Neural crest cell (in vitro differentiated cells): Measurements from ENCODE around the gene FOSL1. TPM values are rescaled to one million over a fixed set of nuclear protein-coding genes. Genes with fewer than 3 reads are reported as not detected.
A peak's percentile ranks its signal among the peaks of the same experiment; 100 is the strongest.

Experiments used
- DNase-seq: peaks from one replicate; pipeline ENCODE4 v3.0.0; 2021; ENCODE audit warnings: low read depth, mixed read lengths, low spot score
- H3K27ac Mint-ChIP-seq: one replicate; pipeline ENCODE4 v1.8.0; 2021; ENCODE audit warnings: mild to moderate bottlenecking, mixed read lengths; ENCODE audit not compliant: unreplicated experiment
- H3K27me3 Mint-ChIP-seq: 2 replicates; pipeline ENCODE4 v1.8.0; 2021; ENCODE audit warnings: low read depth, mild to moderate bottlenecking, mixed read lengths
- H3K36me3 Mint-ChIP-seq: 2 replicates; pipeline ENCODE4 v1.8.0; 2021; ENCODE audit warnings: low read depth, mild to moderate bottlenecking, mixed read lengths
- H3K4me1 Mint-ChIP-seq: 2 replicates; pipeline ENCODE4 v1.8.0; 2021; ENCODE audit warnings: mixed read lengths
- H3K4me3 Mint-ChIP-seq: one replicate; pipeline ENCODE4 v1.8.0; 2021; ENCODE audit warnings: mild to moderate bottlenecking, mixed read lengths
- H3K9me3 Mint-ChIP-seq: 2 replicates; pipeline ENCODE4 v1.8.0; 2021; ENCODE audit warnings: mixed read lengths
- total RNA-seq: library from RNA; stranded (reverse); gene quantifications from 2 replicates; pipeline ENCODE4 v1.2.1, GENCODE V29; 2021
- TF ChIP-seq, protein P1 (sequence below): fragments of 200-600 bp; sonication (generic); conservative IDR thresholded peaks from 2 replicates; pipeline ENCODE4 v1.5.0; 2021; ENCODE audit warnings: antibody characterized with exemption, mild to moderate bottlenecking

The FOSL1 gene
- total RNA-seq, 1 donor from 2014 or later, result 4.2 TPM

DNA sequence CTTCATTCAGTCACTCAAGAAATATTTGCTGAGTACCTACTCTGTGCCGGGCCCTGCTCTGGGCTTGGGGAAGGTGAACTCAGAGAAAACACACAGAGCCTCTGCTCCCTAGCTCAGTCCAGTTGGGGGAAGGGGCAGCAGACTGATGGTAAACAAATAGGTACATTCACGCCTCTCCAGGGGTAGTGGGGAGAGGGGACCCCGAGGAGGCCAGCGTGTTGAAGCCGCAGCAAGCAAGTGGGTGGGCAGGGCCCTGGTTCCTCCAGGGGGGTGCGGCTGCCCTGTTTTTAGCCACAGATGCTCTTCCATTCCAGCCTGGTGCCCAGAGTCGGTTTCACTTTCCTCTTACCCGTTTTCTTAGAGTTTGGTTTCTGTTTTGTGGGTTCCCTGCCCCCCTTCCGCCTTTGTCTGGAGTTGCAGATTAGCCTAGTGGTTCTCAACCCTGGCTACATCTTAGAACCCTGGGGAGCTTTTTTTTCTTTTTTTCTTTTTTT, 27.8 kb upstream of the FOSL1 start:
- Mint-ChIP-seq H3K27me3 (no peaks in the 10 kb centered on the region), H3K27ac (no peak overlapping the region)
- DNase-seq, result no peak

DNA sequence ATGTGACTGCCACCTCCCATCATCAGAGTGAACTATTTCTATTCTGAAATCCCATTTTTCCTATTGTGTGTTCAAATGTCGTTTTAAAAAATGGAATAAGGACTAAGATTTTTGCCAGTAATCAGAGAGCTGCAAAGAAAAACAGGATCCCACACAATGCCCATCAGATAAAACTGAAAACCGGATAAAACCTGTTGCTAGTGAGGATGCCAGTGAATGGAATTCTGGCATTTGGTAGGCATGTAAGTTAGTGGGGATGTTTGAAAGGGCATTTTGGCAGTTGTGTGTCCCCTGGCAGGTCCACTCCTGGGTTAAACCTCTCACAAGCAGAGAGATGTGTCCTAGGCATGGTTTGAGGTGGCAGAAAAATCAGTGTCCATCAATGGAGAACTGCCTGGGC, 25.2 kb upstream of the FOSL1 start:
- no peaks in the 10 kb centered on the region for H3K27me3 Mint-ChIP-seq
- no peak overlapping the region for H3K4me3 Mint-ChIP-seq
- H3K36me3 Mint-ChIP-seq, result peaks cover 4% of the 10 kb centered on the region
- DNase-seq, result no peak
- H3K4me1 Mint-ChIP-seq, result peaks cover under 1% of the 10 kb centered on the region
- TF ChIP-seq, protein P1, sequence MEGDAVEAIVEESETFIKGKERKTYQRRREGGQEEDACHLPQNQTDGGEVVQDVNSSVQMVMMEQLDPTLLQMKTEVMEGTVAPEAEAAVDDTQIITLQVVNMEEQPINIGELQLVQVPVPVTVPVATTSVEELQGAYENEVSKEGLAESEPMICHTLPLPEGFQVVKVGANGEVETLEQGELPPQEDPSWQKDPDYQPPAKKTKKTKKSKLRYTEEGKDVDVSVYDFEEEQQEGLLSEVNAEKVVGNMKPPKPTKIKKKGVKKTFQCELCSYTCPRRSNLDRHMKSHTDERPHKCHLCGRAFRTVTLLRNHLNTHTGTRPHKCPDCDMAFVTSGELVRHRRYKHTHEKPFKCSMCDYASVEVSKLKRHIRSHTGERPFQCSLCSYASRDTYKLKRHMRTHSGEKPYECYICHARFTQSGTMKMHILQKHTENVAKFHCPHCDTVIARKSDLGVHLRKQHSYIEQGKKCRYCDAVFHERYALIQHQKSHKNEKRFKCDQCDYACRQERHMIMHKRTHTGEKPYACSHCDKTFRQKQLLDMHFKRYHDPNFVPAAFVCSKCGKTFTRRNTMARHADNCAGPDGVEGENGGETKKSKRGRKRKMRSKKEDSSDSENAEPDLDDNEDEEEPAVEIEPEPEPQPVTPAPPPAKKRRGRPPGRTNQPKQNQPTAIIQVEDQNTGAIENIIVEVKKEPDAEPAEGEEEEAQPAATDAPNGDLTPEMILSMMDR, result no peak
- no peaks in the 10 kb centered on the region for H3K9me3 Mint-ChIP-seq
- H3K27ac Mint-ChIP-seq, result peak overlapping the region; percentile 57

More for the DNA sequence above, 27.8 kb upstream of the FOSL1 start:
- Mint-ChIP-seq H3K36me3 (peaks cover under 1% of the 10 kb centered on the region), H3K4me1 (peaks cover 11% of the 10 kb centered on the region), H3K4me3 (no peak overlapping the region), H3K9me3 (no peaks in the 10 kb centered on the region)
- TF ChIP-seq, protein P1, result no peak

DNA sequence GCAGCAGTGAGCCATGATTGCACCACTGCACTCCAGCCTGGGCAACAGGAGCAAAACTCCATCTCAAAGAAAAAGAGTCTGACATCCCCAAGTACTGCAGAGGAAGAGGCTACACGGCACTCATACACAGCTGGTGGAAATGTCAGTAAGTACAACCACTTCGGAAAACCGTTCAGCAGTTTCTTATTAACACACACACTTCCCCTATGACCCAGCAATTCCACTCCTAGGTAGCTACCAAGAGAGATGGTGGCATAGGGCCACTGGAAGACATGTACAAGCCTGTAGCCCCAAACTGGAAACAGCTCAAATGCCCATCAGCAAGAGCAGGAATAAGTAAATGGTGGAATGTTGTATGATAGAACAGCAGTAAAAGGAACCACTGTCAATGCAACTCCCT, 22.4 kb upstream of the FOSL1 start:
- peak overlapping the region; percentile 65 for H3K4me3 Mint-ChIP-seq
- TF ChIP-seq, protein P1, result no peak
- peaks cover 8% of the 10 kb centered on the region for H3K4me1 Mint-ChIP-seq

DNA sequence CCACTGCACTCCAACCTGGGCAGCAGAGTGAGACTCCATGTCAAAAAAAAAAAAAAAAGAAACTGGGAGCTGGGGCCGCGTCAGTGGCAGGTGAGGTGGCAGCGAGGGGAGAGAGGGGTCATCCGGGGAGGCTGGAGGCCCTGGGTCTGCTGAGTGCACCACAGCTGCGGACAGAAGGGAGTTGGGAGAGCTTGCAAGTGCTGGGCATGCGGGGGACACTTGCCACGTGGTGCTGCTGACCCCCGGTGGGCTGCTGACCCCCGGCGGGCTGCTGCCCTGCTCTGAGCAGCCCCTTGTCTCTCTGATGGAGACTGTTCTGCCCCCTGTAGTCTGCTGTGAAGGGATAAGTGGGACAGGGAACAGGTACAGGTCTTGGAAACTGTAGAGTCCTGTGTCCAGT, 21.7 kb upstream of the FOSL1 start:
- TF ChIP-seq, protein P1, result no peak
- no peaks in the 10 kb centered on the region for H3K9me3 Mint-ChIP-seq
- no peak overlapping the region for H3K27ac Mint-ChIP-seq
- no peaks in the 10 kb centered on the region for H3K27me3 Mint-ChIP-seq
- peaks cover 4% of the 10 kb centered on the region for H3K36me3 Mint-ChIP-seq
- peak overlapping the region; percentile 65 for H3K4me3 Mint-ChIP-seq
- H3K4me1 Mint-ChIP-seq, result peaks cover 12% of the 10 kb centered on the region
- no peak for DNase-seq

More for the DNA sequence above, 22.4 kb upstream of the FOSL1 start:
- H3K27ac Mint-ChIP-seq, result no peak overlapping the region
- H3K27me3 Mint-ChIP-seq, result no peaks in the 10 kb centered on the region
- H3K9me3 Mint-ChIP-seq, result no peaks in the 10 kb centered on the region
- DNase-seq, result no peak
- H3K36me3 Mint-ChIP-seq, result peaks cover 4% of the 10 kb centered on the region

DNA sequence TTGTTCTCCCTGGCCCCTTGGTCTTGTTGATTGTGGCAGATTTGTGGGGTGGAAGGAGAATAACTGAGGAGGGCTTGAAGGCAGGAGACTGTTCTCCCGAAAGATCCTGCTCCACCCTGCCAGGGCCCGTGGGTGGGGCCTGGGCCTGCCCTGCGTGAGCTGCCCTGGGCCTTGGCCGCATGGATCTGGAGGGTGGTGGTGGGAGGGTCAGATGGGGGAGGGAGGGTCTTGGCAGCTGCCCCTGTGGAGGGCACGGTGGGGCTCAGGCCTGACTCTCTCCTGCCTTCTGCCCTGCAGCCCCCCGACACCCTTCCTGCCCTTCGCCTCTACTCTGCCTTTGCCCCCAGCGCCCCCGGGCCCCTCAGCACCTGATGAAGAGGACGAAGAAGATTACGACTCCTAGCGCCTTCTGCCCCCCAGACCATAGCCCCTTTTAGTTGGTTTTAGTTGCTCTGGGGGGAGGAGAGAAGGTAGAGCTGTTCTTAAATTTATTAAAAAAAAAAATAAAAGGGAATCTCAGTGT, 20.9 kb upstream of the FOSL1 start:
- H3K9me3 Mint-ChIP-seq, result no peaks in the 10 kb centered on the region
- no peak for DNase-seq
- H3K4me3 Mint-ChIP-seq, result peak overlapping the region; percentile 88
- H3K27ac Mint-ChIP-seq, result no peak overlapping the region
- peaks cover 20% of the 10 kb centered on the region for H3K4me1 Mint-ChIP-seq
- H3K27me3 Mint-ChIP-seq, result no peaks in the 10 kb centered on the region
- H3K36me3 Mint-ChIP-seq, result peaks cover 4% of the 10 kb centered on the region
- TF ChIP-seq, protein P1, result no peak
